Thymus (tissue), 11 donors: Measurements from ENCODE around the gene COA5. TPM values are rescaled to one million over a fixed set of nuclear protein-coding genes. Genes with fewer than 3 reads are reported as not detected.

Source experiments
- DNase-seq, 9 donors: peaks; one replicate each; pipeline ENCODE4 v3.0.0-alpha.2; 2013; ENCODE audit warnings: low spot score in 9 of 9, low read depth in 6 of 9, missing footprints in 1 of 9
- H3K27ac ChIP-seq, 2 donors: one replicate each; pipeline ENCODE4 v1.5.1; 2013; ENCODE audit warnings: control low read depth in 1 of 2, low read depth in 1 of 2, low read length in 1 of 2, mild to moderate bottlenecking in 1 of 2, moderate library complexity in 1 of 2
- H3K27me3 ChIP-seq, 2 donors: one replicate each; pipeline ENCODE4 v1.5.1; 2013; ENCODE audit warnings: low read length in 1 of 2; ENCODE audit not compliant: control insufficient read depth in 2 of 2, insufficient read depth in 1 of 2
- H3K36me3 ChIP-seq, 2 donors: one replicate each; pipeline ENCODE4 v1.5.1; 2013; ENCODE audit warnings: low read length in 1 of 2, mild to moderate bottlenecking in 1 of 2, moderate library complexity in 1 of 2; ENCODE audit not compliant: control insufficient read depth in 2 of 2, insufficient read depth in 2 of 2
- H3K4me1 ChIP-seq, 2 donors: one replicate each; pipeline ENCODE4 v1.5.1; 2013; ENCODE audit warnings: low read length in 2 of 2; ENCODE audit not compliant: control insufficient read depth in 2 of 2, insufficient read depth in 2 of 2
- H3K4me3 ChIP-seq, 2 donors: one replicate each; pipeline ENCODE4 v1.5.1; 2013; ENCODE audit warnings: low read length in 2 of 2, control low read depth in 1 of 2, mild to moderate bottlenecking in 1 of 2
- H3K9me3 ChIP-seq, 2 donors: one replicate each; pipeline ENCODE4 v1.5.1; 2013; ENCODE audit warnings: low read length in 1 of 2, mild to moderate bottlenecking in 1 of 2; ENCODE audit not compliant: control insufficient read depth in 2 of 2, insufficient read depth in 1 of 2
- WGBS: extraction: QIAGEN DNeasy Blood & Tissue Kit; methylation state at CpG from one replicate; pipeline ENCODE4 v1.1.7; 2013; 5-methylcytosine and 5-hydroxymethylcytosine counted together
- polyA plus RNA-seq: library from polyadenylated mRNA; stranded (reverse); fragments of 200-250 nt; gene quantifications from one replicate; pipeline ENCODE4 v1.2.3, GENCODE V29; 2013
- total RNA-seq: library from RNA; stranded (reverse); fragments of 120-200 nt; gene quantifications from one replicate; pipeline ENCODE4 v1.2.4, GENCODE V29; 2013
- donor health status: healthy.

Gene COA5
- total and polyA plus RNA-seq, 2 donors, result 47.8 to 114 TPM

DNA sequence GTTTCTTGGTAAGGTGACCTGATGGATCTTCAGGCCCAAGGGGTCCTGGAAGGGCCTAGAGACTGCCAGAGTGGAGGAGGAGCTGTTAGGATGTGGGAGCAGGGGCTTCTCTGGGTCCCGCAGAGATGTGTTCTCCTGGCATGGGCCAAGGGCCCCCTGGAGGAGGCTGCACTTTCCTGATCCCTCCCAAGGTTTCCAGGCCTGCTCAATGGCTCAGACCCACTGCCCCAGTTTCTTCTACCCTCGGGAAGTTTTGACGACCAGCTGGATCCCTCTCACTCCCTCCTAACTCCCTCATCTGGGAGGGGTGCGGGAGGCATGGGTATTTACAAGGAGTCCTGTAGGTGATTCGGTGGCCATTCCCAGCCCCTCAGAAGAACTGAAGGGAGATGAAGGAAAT, 36.1 kb downstream of the COA5 start:
- Histone ChIP-seq H3K4me1 (peaks cover 0 to 19% of the 10 kb centered on the region in 2 donors), H3K9me3 (no peaks in the 10 kb centered on the region), H3K27me3 (no peaks in the 10 kb centered on the region), H3K4me3 (no peak overlapping the region), H3K27ac (no peak overlapping the region), H3K36me3 (peaks cover 87 to 96% of the 10 kb centered on the region in 2 donors)
- whole genome bisulfite sequencing, result 98% methylated on average over 5 of the region's 5 CpGs
- DNase-seq, result no peak

DNA sequence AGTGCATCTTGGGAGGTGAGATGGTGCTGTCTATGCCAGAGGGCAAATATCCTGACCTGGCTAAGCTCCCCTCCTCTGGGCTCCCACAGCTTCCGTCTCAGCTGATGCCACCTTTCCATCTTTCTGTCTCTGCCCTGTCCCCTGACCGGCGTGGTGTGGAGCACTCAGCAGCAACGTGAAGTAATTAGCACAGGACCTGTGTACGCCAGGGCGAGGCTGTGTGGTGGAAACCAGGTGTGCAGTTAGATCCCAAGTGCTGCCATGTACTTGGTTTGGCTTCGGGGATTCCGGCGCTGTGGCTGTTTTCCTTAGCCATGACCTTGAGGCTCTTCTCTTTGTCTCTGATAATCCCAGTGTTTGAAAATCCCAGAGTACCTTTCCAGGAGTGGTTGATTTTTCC, 36.5 kb downstream of the COA5 start:
- no peaks in the 10 kb centered on the region for H3K27me3 ChIP-seq
- H3K9me3 ChIP-seq, result no peaks in the 10 kb centered on the region
- no peak for DNase-seq
- 98% methylated on average over 9 of the region's 9 CpGs for WGBS
- H3K27ac ChIP-seq, result no peak overlapping the region
- H3K4me3 ChIP-seq, result no peak overlapping the region
- H3K36me3 ChIP-seq, result peaks cover 87 to 96% of the 10 kb centered on the region in 2 donors
- peaks cover 3 to 23% of the 10 kb centered on the region in 2 donors for H3K4me1 ChIP-seq

DNA sequence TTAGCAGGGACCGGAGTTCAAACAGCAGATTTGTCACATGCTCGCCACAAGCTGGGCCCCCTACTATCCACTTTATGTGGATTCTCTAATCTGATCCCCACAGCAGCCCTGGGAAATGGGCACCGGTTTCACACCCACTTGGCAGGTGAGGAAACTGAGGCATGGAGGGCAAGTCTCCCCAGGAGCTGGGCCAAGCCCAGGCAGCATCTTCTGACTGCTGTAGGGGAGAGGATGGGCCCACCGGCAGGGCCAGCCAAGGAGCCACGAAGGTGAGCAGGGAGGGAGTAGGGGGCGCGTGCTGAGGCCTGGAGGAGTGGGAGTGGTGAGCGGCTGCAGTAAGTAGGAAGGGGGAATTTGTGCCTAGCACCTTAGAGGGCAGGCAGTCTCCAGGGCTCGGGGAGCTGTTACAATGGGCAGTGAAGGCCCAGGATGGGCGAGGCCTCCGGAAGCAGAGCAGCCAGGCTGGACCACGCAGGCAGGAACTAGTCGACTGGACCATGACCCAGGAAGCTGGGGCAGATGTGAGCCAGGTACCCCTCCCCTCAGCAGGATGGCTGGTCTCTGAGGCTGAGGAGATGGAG, 37.1 kb downstream of the COA5 start:
- 98% methylated on average over 13 of the region's 13 CpGs for WGBS
- no peaks in the 10 kb centered on the region for H3K9me3 ChIP-seq
- no peaks in the 10 kb centered on the region for H3K27me3 ChIP-seq
- H3K4me1 ChIP-seq, result peaks cover 4 to 29% of the 10 kb centered on the region in 2 donors
- H3K36me3 ChIP-seq, result peaks cover 87 to 96% of the 10 kb centered on the region in 2 donors
- no peak overlapping the region for H3K27ac ChIP-seq
- DNase-seq, result no peak
- no peak overlapping the region for H3K4me3 ChIP-seq

DNA sequence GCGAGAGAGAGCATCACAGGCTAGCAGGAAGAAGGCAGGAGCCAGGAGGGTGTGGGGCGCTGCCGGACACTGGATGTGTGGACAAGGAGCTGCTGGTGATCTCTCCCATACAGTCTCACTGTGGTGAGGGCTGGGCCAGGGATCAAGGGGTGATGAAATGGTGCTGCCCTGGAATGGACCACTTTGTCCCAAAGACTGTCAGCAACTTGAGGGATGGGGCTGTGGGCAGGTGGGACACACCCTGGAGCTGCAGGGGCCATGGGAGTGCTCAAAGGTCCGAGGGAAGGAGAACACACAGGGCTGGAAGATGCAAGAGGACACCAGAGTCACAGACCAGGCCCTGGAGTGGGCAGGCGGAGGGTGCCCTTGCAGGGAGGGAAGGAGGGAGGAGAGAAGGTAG, 38.0 kb downstream of the COA5 start:
- H3K9me3 ChIP-seq, result no peaks in the 10 kb centered on the region
- H3K27ac ChIP-seq, result no peak overlapping the region
- DNase-seq, result no peak
- H3K27me3 ChIP-seq, result no peaks in the 10 kb centered on the region
- peaks cover 12 to 38% of the 10 kb centered on the region in 2 donors for H3K4me1 ChIP-seq
- H3K4me3 ChIP-seq, result no peak overlapping the region
- H3K36me3 ChIP-seq, result peaks cover 94 to 96% of the 10 kb centered on the region in 2 donors
- WGBS, result 97% methylated on average over 5 of the region's 5 CpGs

DNA sequence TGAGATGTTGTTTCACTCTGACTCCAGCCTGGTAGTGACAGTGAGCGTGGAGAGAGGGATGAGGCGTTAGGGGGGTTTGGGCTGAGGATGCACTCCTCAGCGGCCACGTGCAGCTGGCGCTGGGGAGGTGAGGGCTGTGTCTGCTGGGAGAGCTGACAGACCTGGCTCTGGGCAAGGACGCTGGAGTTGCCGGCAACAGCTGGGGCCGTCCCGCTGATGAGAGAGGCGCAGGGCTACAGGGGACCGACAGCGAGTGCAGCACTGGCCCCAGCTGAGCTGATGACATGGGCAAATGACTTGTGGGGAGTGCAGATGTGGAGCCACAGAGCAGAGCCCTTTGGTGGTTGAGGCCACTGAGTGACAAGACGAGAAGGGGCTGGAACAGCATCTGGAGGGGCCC, 38.4 kb downstream of the COA5 start:
- H3K27me3 ChIP-seq, result no peaks in the 10 kb centered on the region
- H3K36me3 ChIP-seq, result peaks cover 93 to 94% of the 10 kb centered on the region in 2 donors
- H3K9me3 ChIP-seq, result no peaks in the 10 kb centered on the region
- H3K27ac ChIP-seq, result no peak overlapping the region
- no peak overlapping the region for H3K4me3 ChIP-seq
- WGBS, result 97% methylated on average over 13 of the region's 13 CpGs
- no peak for DNase-seq
- peaks cover 15 to 42% of the 10 kb centered on the region in 2 donors for H3K4me1 ChIP-seq

DNA sequence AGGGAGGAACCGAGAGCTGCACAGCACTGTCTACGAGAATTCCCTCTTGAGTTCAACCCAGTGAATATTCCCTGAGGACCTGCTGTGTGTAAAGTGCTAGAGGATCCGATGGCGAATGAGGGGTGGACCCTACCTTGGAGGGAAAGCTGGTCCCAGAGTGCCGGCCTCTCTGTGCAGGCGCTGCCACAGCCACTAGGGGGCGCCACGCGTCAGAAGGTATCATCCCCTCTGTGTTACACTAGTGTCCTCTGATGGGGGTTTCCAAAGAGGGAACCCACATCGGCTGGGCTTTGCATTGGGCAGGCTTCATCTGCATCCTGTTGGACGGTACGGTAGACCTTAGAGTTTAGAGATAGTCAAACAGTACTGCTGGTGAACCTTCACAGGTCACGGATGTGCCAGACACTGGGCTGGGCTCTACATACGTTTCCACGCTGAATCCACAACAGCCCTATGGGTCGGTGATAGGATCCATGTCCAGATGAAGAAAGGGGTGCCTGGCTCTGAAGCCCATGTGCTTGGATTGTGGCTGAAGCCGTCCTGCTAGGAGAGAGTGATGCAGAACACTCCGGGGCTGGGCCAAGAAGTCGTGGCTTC, 39.0 kb downstream of the COA5 start:
- H3K4me3 ChIP-seq, result no peak overlapping the region

DNA sequence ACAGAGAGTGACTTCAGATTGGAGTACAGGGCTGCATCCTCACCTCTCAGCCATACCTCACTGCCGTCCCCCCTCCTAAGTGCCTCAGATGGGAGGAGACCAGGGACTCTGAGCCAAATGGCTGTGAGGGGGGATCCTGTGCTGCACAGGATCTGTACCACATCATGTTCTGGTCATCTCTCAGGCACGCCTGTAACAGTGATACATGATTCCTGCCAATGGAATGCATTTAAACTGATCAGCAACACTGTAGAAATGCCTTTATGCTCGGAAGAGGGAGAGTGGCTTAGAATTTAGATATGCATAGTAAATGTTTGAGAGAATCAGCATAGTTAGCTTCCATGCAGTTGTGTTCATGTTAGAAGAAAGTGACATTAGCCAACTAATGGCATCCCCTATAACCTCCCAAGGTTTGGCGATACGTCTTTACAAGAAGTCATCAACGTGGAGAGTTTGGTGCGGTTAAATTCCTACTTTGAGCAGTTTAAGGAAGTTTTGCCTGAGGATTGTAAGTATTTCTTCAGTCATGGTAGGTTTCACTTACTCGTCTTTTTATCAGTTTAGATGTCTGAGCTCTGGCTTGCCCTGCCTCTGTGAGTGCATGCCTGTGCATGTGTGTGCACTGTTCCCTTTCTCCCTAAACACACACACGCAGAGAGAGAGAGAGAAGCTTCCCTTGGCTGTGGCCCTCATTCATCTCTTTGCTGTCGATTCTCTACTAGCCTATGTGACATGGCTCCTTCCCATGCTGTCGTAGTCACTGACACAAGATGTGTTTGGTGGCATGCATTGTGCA, 40.0 kb downstream of the COA5 start:
- H3K4me3 ChIP-seq, result no peak overlapping the region
- H3K4me1 ChIP-seq, result peaks cover 30 to 57% of the 10 kb centered on the region in 2 donors
- peaks cover 0 to 4% of the 10 kb centered on the region in 2 donors for H3K9me3 ChIP-seq
- no peak for DNase-seq
- peaks cover 87 to 95% of the 10 kb centered on the region in 2 donors for H3K36me3 ChIP-seq
- H3K27me3 ChIP-seq, result no peaks in the 10 kb centered on the region
- WGBS, result 94% methylated on average over 11 of the region's 11 CpGs
- peak overlapping the region in 1 of 2 donors; percentile 14 for H3K27ac ChIP-seq

More for the DNA sequence above, 39.0 kb downstream of the COA5 start:
- peak in 1 of 9 donors; percentile 59 for DNase-seq
- WGBS, result 81% methylated on average over 19 of the region's 19 CpGs
- Histone ChIP-seq H3K4me1 (peaks cover 21 to 48% of the 10 kb centered on the region in 2 donors), H3K9me3 (no peaks in the 10 kb centered on the region), H3K27ac (no peak overlapping the region), H3K36me3 (peaks cover 91 to 94% of the 10 kb centered on the region in 2 donors), H3K27me3 (no peaks in the 10 kb centered on the region)

GRCh38 chr2:98565941-98566340, 42.4 kb downstream of the COA5 start:
- H3K4me3 ChIP-seq, result no peak overlapping the region
- H3K9me3 ChIP-seq, result peaks cover 0 to 5% of the 10 kb centered on the region in 2 donors
- H3K27me3 ChIP-seq, result no peaks in the 10 kb centered on the region
- H3K4me1 ChIP-seq, result peaks cover 37 to 70% of the 10 kb centered on the region in 2 donors
- H3K36me3 ChIP-seq, result peaks cover 73 to 85% of the 10 kb centered on the region in 2 donors
- no peak for DNase-seq
- 99% methylated on average over 19 of the region's 19 CpGs for WGBS
- peak overlapping the region in 1 of 2 donors; percentile 81 for H3K27ac ChIP-seq
